Natural killer cell (primary cell): Measurements from ENCODE around the gene NME2. TPM values are rescaled to one million over a fixed set of nuclear protein-coding genes. Genes with fewer than 3 reads are reported as not detected.
"Not testable (repeated sequence)": the region's sequence is repeated elsewhere in the genome, so short reads cannot be mapped to it uniquely, and the experiment has no call there.

Experiments used
- ATAC-seq, 3 donors: fragments of 150-1000 bp in 2 of 3; fragments of 200-7000 bp in 1 of 3; cut with Tn5 transposase; 1 replicate in 1 of 3; 2 replicates in 2 of 3; pipeline ENCODE4 v1.10.0; 2021; ENCODE audit warnings: mild to moderate bottlenecking in 2 of 3, moderate library complexity in 2 of 3
- DNase-seq, 2 donors: peaks; one replicate each; pipeline versions ENCODE4 v3.0.0 to v3.0.0-alpha.2; 2013 to 2021; ENCODE audit warnings: mixed read lengths in 1 of 2
- H3K27ac ChIP-seq: one replicate; pipeline ENCODE4 v1.5.1; 2013; ENCODE audit warnings: mild to moderate bottlenecking, low read length
- H3K27me3 ChIP-seq: one replicate; pipeline ENCODE4 v1.6.1; 2013; ENCODE audit warnings: low read length; ENCODE audit not compliant: control insufficient read depth, insufficient read depth
- H3K36me3 ChIP-seq: one replicate; pipeline ENCODE4 v1.6.1; 2013; ENCODE audit warnings: low read length; ENCODE audit not compliant: control insufficient read depth, insufficient read depth
- H3K4me1 ChIP-seq: one replicate; pipeline ENCODE4 v1.6.1; 2013; ENCODE audit warnings: low read length; ENCODE audit not compliant: control insufficient read depth, insufficient read depth
- H3K4me3 ChIP-seq: one replicate; pipeline ENCODE4 v1.5.1; 2013; ENCODE audit warnings: low read length
- H3K9me3 ChIP-seq: one replicate; pipeline ENCODE4 v1.6.1; 2013; ENCODE audit warnings: low read length; ENCODE audit not compliant: control insufficient read depth, insufficient read depth
- H3K27ac Mint-ChIP-seq, 2 donors: one replicate each; pipeline ENCODE4 v1.8.0; 2022; ENCODE audit warnings: mild to moderate bottlenecking in 2 of 2, mixed read lengths in 2 of 2, moderate library complexity in 1 of 2
- H3K27me3 Mint-ChIP-seq, 2 donors: one replicate each; pipeline ENCODE4 v1.8.0; 2022; ENCODE audit warnings: low read depth in 2 of 2, mixed read lengths in 2 of 2
- H3K36me3 Mint-ChIP-seq: one replicate; pipeline ENCODE4 v1.8.0; 2022; ENCODE audit warnings: mixed read lengths
- H3K4me1 Mint-ChIP-seq, 2 donors: one replicate each; pipeline ENCODE4 v1.8.0; 2022; ENCODE audit warnings: mixed read lengths in 2 of 2
- H3K4me3 Mint-ChIP-seq: one replicate; pipeline ENCODE4 v1.8.0; 2022; ENCODE audit warnings: mild to moderate bottlenecking, moderate library complexity, mixed read lengths
- H3K9me3 Mint-ChIP-seq, 2 donors: one replicate each; pipeline ENCODE4 v1.8.0; 2022; ENCODE audit warnings: mixed read lengths in 2 of 2
- CTCF ChIP-seq: fragments of 200-600 bp; IDR thresholded peaks from one replicate; pipeline ENCODE4 v1.8.0; 2022; ENCODE audit warnings: antibody characterized with exemption
- WGBS: methylation state at CpG from one replicate; pipeline ENCODE4 v1.1.7; 2013; ENCODE audit warnings: missing lambda C conversion rate; ENCODE audit not compliant: insufficient coverage; 5-methylcytosine and 5-hydroxymethylcytosine counted together
- intact Hi-C: fragments of 100-400 bp; cut with micrococcal nuclease; formaldehyde crosslinking; loops from one replicate; pipeline ENCODE4 v1.14.2; 2022
- total RNA-seq, 4 donors: library from RNA; stranded (reverse); fragments of 120-200 nt in 1 of 4; gene quantifications; one replicate each; pipeline versions ENCODE4 v1.2.3 to v1.2.4, GENCODE V29; 2013 to 2022

Gene NME2
- total RNA-seq, 3 donors from 2014 or later (not counting 1 experiment from before 2014, with no cell fraction given) = 100 to 109 (median 101) TPM

- Histone ChIP-seq H3K27ac (peak overlapping the region; percentile 89), H3K4me1 (peaks cover 27% of the 10 kb centered on the region), H3K27me3 (no peaks in the 10 kb centered on the region), H3K4me3 (peak overlapping the region; percentile 85), H3K9me3 (no peaks in the 10 kb centered on the region), H3K36me3 (no peaks in the 10 kb centered on the region)
- ATAC-seq = peak; percentile 20 to 36 (median 35)
- Mint-ChIP-seq H3K9me3 (no peaks in the 10 kb centered on the region), H3K27me3 (no peaks in the 10 kb centered on the region), H3K27ac (peak overlapping the region; percentile 96 to 97), H3K4me3 (peak overlapping the region; percentile 94), H3K36me3 (no peaks in the 10 kb centered on the region), H3K4me1 (peaks cover 42 to 51% of the 10 kb centered on the region in 2 donors)
- intact Hi-C loops = no loop called here
- no peak for TF ChIP-seq CTCF
- DNase-seq = peak in 1 of 2 donors; percentile 75
- under 1% methylated on average over 42 of the region's 42 CpGs for WGBS
Measured at GRCh38 chr17:51120357-51120738, 45.9 kb upstream of the NME2 start.

- Mint-ChIP-seq H3K36me3 (no peaks in the 10 kb centered on the region), H3K9me3 (no peaks in the 10 kb centered on the region), H3K27me3 (no peaks in the 10 kb centered on the region), H3K4me3 (peak within 1 kb of the TSS; percentile 94), H3K4me1 (peaks cover 42 to 51% of the 10 kb centered on the region in 2 donors), H3K27ac (peak within 1 kb of the TSS; percentile 96 to 97)
- peak within 1 kb of the TSS; percentile 85 for H3K4me3 ChIP-seq
- H3K27ac ChIP-seq = peak within 1 kb of the TSS; percentile 93
- peak; percentile 84 to 95 (median 89) for ATAC-seq
- intact Hi-C loops = loop anchor here (1.0 kb wide), 2 partner anchors 32 to 139 kb away; partner anchors contain the start of genes MBTD1, NME1 and UTP18
- H3K9me3 ChIP-seq = no peaks in the 10 kb centered on the region
- TF ChIP-seq CTCF = no peak
- peak; percentile 93 to 97 for DNase-seq
- H3K27me3 ChIP-seq = no peaks in the 10 kb centered on the region
- H3K4me1 ChIP-seq = peaks cover 27% of the 10 kb centered on the region
- under 1% methylated on average over 62 of the region's 68 CpGs for WGBS
- no peaks in the 10 kb centered on the region for H3K36me3 ChIP-seq
Measured at GRCh38 chr17:51120739-51121619, 45.2 kb upstream of the NME2 start, which contains the start of gene SPAG9. TSS of gene SPAG9 (minus strand) at chr17:51120868. CDS start at chr17:51120656, 212 bp downstream.

- no peak for TF ChIP-seq CTCF
Measured at GRCh38 chr17:51121620-51122472, 44.4 kb upstream of the NME2 start.

GRCh38 chr17:51122473-51123115, 43.6 kb upstream of the NME2 start:
- H3K27ac ChIP-seq, intact Hi-C loops, H3K4me3 ChIP-seq, H3K9me3 Mint-ChIP-seq, H3K9me3 ChIP-seq, DNase-seq, H3K36me3 Mint-ChIP-seq, ATAC-seq, H3K27me3 Mint-ChIP-seq, H3K27me3 ChIP-seq, H3K36me3 ChIP-seq: not testable (repeated sequence)
- Mint-ChIP-seq H3K4me1 (peaks cover 29 to 40% of the 10 kb centered on the region in 2 donors), H3K27ac (peak overlapping the region; percentile 96 to 97), H3K4me3 (peak overlapping the region; percentile 61)
- peaks cover 27% of the 10 kb centered on the region for H3K4me1 ChIP-seq
- WGBS = 92% methylated on average over 6 of the region's 10 CpGs

More at GRCh38 chr17:51121620-51122472, 44.4 kb upstream of the NME2 start:
- Histone ChIP-seq H3K4me1 (peaks cover 27% of the 10 kb centered on the region), H3K4me3 (peak overlapping the region; percentile 84), H3K27me3 (no peaks in the 10 kb centered on the region), H3K27ac (peak overlapping the region; percentile 93), H3K9me3 (no peaks in the 10 kb centered on the region), H3K36me3 (no peaks in the 10 kb centered on the region)
- 13% methylated on average over 18 of the region's 23 CpGs for WGBS
- Mint-ChIP-seq H3K36me3 (no peaks in the 10 kb centered on the region), H3K4me3 (peak overlapping the region; percentile 93), H3K27ac (peak overlapping the region; percentile 96 to 97), H3K27me3 (no peaks in the 10 kb centered on the region), H3K9me3 (no peaks in the 10 kb centered on the region), H3K4me1 (peaks cover 35 to 47% of the 10 kb centered on the region in 2 donors)
- DNase-seq (peak; percentile 54 to 80), ATAC-seq (peak in 2 of 3 donors; percentile 13 to 22)
- intact Hi-C loops = loop anchor here (1.0 kb wide), 2 partner anchors 31 to 138 kb away; partner anchors contain the start of genes MBTD1, NME1 and UTP18
